ENCODE results near the gene TUBG1. TPM values are rescaled to one million over a fixed set of nuclear protein-coding genes. Genes with fewer than 3 reads are reported as not detected.

The TUBG1 gene
- total RNA-seq (ENCODE audit: low replicate concordance), result 21.9 and 23.5 TPM in 2 replicates

DNA sequence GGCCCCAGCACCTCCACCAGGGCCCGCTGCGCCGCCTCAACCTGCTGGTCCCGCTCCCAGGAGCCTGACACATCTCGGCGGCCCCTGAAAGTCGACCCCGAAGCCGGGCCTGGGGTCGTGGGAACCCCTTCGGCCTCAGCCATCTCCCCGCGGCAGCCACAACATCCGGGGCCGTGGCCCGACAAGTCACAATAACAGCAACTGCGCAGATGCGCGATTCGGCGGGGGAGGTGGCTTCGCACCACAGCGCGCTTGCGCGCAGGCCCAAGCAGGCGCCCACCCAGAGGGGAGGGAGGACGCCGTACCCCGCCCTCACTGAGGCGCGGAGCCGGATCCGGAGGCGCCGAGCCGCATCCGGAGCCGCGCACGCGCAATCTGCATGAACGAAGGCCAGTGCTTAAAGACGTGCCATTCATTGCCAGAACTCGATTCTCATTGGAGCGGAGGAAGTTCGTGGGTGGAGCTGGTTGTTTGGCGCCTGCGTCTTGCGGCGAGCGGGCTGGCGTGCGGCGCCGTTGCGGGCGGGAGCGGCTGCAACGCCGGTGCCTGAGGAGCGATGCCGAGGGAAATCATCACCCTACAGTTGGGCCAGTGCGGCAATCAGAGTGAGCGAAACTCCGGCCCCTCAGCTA is at the start of gene TUBG1, which contains the start of gene RETREG3:
Gene TUBG1 (plus strand): TSS at position 502 of the 632 bp plus-strand sequence. CDS start 55 bp downstream, at position 557.
Gene RETREG3 (minus strand): TSS at position 193 of the 632 bp plus-strand sequence. CDS start 50 bp downstream, at position 143.

DNA sequence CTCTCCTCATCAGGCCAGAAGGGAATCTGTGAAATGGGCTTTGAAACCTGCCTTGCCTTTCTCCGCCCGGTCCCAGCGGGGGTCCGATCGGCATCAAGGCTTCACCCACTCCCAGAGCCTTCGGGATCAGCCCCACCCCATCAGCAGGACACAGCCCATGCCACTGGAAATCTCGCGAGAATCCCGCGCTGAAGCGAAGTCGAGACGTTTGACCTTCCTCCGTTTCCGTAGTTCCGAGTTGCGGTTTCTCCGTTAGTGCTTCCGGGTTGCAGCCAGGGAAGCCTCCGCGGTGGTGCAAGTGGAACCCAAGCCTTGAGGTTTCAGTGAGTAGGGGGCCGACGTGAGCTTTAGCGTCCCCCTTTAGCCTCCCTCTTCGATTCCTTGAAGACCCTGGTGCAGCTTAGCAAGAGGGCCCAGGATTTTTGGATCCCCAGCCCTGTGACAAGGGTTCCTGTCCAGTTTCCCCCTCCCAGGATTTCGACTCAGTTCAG is 47.5 kb upstream of the TUBG1 start, which contains the start of gene COASY:
Gene COASY (plus strand): TSS at position 252 of the 491 bp plus-strand sequence. CDS start 475 bp downstream, outside the sequence.

DNA sequence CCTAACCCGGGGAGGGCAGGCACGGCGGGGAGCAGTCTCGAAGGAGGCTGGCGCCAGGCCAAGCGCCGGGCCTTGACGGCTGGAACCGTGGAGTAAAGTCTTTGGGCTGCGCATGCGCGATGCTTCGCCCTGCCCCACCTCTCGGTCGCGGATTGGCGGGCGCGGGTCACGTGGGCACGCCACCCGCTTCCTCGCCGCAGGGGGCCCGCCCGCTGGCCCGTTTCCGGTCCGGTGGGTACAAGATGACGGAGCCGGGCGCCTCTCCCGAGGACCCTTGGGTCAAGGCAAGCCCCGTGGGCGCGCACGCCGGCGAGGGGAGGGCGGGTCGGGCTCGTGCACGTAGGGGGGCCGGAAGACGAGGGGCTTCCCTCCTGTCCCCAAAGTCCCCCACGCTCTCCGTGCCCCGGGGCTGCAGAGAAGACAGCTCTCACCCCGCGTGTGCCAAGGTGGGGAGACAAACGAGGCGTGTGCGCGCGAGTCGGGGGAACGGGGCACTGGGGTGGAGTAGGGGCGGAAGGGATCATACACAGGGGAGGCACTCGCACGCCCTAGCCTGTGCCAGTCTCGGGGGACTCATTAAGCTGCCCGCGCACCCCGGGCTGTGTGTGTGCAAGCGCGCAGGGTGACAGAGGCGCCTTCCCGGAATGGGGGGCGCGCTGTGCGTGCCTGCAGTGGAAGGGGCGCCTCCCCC is 42.5 kb upstream of the TUBG1 start, which contains the start of gene MLX:
Gene MLX (plus strand): TSS at position 218 of the 691 bp plus-strand sequence. CDS start 25 bp downstream, at position 243.

DNA sequence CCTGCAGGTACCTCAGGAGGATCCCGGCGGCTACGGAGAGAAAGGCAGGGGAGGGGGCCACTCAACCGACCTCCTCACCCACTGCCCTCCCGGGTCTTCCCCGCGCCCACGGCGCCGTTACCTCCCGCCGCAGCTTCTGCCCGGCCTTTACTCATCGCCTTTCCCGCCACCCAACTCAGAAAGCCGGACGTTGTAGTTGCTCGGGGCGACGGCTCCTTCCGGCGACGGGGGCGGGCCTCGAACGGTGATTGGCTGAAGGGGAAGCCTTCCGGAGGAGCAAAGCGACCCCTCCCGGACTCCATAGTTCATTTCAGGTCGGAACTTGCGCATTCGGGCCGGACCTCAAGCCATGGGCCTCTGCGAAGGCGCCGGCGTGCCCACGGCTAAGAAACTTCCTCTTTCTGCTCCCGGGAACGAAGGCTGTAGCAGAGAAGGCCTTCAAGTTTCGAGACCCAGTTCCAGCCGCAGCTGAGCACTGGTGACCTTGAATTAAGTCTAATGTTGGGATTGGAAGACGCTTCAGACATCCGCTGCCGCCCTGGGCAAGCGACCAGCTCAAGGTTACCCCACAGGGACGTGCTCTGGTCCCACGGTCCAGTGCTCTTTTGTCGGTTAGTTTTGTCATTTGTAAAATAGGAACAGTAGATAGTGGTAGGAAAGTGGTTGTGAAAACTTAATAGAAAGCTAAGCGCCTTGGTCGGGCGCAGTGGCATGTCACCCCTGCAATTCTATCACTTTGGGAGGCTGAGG is 31.8 kb upstream of the TUBG1 start, which contains the start of gene PSMC3IP:
Gene PSMC3IP (minus strand): TSS at position 198 of the 750 bp plus-strand sequence. CDS start 43 bp downstream, at position 155.

DNA sequence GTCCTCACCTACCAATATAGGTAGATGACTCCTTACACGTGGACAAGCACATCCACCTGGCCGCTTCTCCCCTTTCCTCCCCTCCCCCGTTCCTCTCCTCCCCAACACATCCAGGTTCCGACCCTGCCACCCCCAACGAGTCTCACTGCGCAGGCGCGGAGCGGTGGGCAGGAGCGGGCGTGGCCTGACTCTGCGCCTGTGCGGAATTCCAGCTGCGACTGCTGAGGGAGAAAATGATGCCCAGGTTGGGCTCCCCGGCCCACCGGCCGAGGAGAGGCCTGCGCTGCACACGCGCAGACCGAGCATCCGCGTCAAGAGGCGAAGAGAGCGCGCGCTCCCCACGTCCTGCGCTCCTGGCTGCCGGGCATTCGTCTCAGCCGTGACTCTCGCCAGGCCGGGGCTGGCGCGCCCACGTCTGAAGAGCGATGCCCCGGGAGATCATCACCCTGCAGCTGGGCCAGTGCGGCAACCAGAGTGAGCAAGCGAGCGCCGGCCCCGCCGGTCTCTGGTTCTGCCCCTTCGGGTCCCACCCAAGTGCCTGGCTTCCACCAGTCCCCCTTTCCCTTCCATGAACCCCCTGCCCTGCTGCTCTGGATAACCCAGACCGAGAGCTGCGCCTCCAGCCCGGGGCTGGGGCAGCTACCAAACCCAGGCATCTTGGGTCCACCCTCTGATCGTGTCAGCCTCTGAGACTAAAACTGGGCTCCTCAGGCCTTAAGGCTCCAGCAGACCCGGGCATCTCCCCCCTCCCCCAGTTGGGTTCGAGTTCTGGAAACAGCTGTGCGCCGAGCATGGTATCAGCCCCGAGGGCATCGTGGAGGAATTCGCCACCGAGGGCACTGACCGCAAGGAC is 49.8 kb downstream of the TUBG1 start, which contains the start of gene TUBG2:
Gene TUBG2 (plus strand): TSS at position 206 of the 853 bp plus-strand sequence. CDS start 220 bp downstream, at position 426.

Other genes with a start within 250 kb of the TUBG1 start
- gene STAT3, start 221.2 kb upstream of the TUBG1 start, total RNA-seq (ENCODE audit: low replicate concordance), result 81.7 and 89.7 TPM in 2 replicates
- gene CAVIN1, start 186.4 kb upstream of the TUBG1 start, total RNA-seq (ENCODE audit: low replicate concordance), result 602 and 708 TPM in 2 replicates
- 39.1 and 76.6 TPM in 2 replicates for gene ATP6V0A1, start 150.8 kb upstream of the TUBG1 start, total RNA-seq (ENCODE audit: low replicate concordance)
- gene NAGLU, start 73.4 kb upstream of the TUBG1 start, total RNA-seq (ENCODE audit: low replicate concordance), result 23.8 and 24.6 TPM in 2 replicates
- gene HSD17B1, start 56.8 kb upstream of the TUBG1 start, total RNA-seq (ENCODE audit: low replicate concordance), result 1.8 and 8.9 TPM in 2 replicates
- gene COASY, start 47.5 kb upstream of the TUBG1 start, total RNA-seq (ENCODE audit: low replicate concordance), result 5.4 and 8.2 TPM in 2 replicates
- gene MLX, start 42.6 kb upstream of the TUBG1 start, total RNA-seq (ENCODE audit: low replicate concordance), result 33.7 and 38.0 TPM in 2 replicates
- 2.8 and 3.7 TPM in 2 replicates for gene PSMC3IP, start 32.0 kb upstream of the TUBG1 start, total RNA-seq (ENCODE audit: low replicate concordance)
- 56.1 and 95.8 TPM in 2 replicates for gene RETREG3, start 309 bp upstream of the TUBG1 start, total RNA-seq (ENCODE audit: low replicate concordance)
- 5.4 and 6.8 TPM in 2 replicates for gene TUBG2, start 49.6 kb downstream of the TUBG1 start, total RNA-seq (ENCODE audit: low replicate concordance)
- gene PLEKHH3, start 67.3 kb downstream of the TUBG1 start, total RNA-seq (ENCODE audit: low replicate concordance), result 9.1 and 10.9 TPM in 2 replicates
- 1.3 and 4.3 TPM in 2 replicates for gene CCR10, start 72.2 kb downstream of the TUBG1 start, total RNA-seq (ENCODE audit: low replicate concordance)
- 24.3 and 26.6 TPM in 2 replicates for gene CNTNAP1, start 72.8 kb downstream of the TUBG1 start, total RNA-seq (ENCODE audit: low replicate concordance)
- 6.7 and 31.2 TPM in 2 replicates for gene EZH1, start 135.4 kb downstream of the TUBG1 start, total RNA-seq (ENCODE audit: low replicate concordance)
- 0.30 TPM in 1 of 2 replicates, not detected in the other for gene RAMP2, start 151.5 kb downstream of the TUBG1 start, total RNA-seq (ENCODE audit: low replicate concordance)
- gene VPS25, start 163.8 kb downstream of the TUBG1 start, total RNA-seq (ENCODE audit: low replicate concordance), result 53.2 and 64.7 TPM in 2 replicates
- gene WNK4, start 170.9 kb downstream of the TUBG1 start, total RNA-seq (ENCODE audit: low replicate concordance), result 0.12 and 1.6 TPM in 2 replicates
- gene COA3, start 189.0 kb downstream of the TUBG1 start, total RNA-seq (ENCODE audit: low replicate concordance), result 61.5 and 63.4 TPM in 2 replicates
- 0.30 TPM in 1 of 2 replicates, not detected in the other for gene CNTD1, start 189.2 kb downstream of the TUBG1 start, total RNA-seq (ENCODE audit: low replicate concordance)
- gene BECN1, start 214.6 kb downstream of the TUBG1 start, total RNA-seq (ENCODE audit: low replicate concordance), result 150 and 195 TPM in 2 replicates
- 32.3 and 68.3 TPM in 2 replicates for gene PSME3, start 223.7 kb downstream of the TUBG1 start, total RNA-seq (ENCODE audit: low replicate concordance)
- 0.23 and 0.30 TPM in 2 replicates for gene AOC2, start 234.9 kb downstream of the TUBG1 start, total RNA-seq (ENCODE audit: low replicate concordance)
- 0.23 and 0.94 TPM in 2 replicates for gene AOC3, start 241.5 kb downstream of the TUBG1 start, total RNA-seq (ENCODE audit: low replicate concordance)

Data from smooth muscle cell of the coronary artery (primary cell).